T-helper 22 cell (primary cell): ENCODE data around the gene COQ2.
A peak's percentile ranks its signal among the peaks of the same experiment; 100 is the strongest.
"Not testable (repeated sequence)": the region's sequence is repeated elsewhere in the genome, so short reads cannot be mapped to it uniquely, and the experiment has no call there.

Experiments used
- DNase-seq: peaks from one replicate; pipeline ENCODE4 v3.0.0-alpha.2; 2020; ENCODE audit warnings: low read depth

COQ2 gene, protein sequence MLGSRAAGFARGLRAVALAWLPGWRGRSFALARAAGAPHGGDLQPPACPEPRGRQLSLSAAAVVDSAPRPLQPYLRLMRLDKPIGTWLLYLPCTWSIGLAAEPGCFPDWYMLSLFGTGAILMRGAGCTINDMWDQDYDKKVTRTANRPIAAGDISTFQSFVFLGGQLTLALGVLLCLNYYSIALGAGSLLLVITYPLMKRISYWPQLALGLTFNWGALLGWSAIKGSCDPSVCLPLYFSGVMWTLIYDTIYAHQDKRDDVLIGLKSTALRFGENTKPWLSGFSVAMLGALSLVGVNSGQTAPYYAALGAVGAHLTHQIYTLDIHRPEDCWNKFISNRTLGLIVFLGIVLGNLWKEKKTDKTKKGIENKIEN

GRCh38 chr4:83284193-83285054, at the start of gene COQ2:
Gene COQ2 (minus strand): TSS chr4:83284798. CDS start chr4:83284764, 34 bp downstream.
- peak; percentile 87 for DNase-seq

GRCh38 chr4:83331956-83332355, 47.4 kb upstream of the COQ2 start:
- DNase-seq = no peak

- DNase-seq = no peak
Observed at GRCh38 chr4:83329521-83330110, 45.0 kb upstream of the COQ2 start.

DNA sequence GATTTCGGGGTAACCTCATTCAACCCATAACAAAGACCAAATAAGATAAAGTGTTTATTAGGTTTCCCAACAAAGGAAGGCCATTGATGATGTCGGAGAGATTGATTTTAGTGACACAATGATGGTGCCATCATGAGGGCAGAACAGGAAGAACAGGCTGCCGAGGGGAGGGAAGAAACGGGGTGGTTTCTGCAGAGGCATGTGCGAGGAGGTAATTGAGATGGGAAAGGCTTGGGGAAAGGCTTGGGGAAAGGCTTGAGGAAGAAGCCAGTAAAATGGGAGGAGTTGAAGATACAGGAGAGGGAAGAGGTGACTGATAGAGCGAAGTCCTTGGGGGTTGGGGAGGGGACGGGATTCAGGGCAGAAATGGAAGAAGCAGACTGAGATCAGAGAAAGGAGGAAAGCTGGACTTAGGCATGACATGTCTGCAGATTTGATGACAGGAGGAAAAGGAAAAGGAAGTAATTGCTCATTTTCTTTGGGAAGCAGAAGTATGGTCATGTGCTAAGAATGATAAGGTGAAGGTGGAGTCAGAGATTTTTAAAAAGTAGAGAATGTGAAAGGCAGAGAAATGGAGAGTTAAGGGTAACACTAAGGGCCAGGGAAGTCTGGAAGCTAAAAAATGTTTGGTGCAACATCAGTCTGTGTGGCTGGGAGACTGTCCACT, 44.1 kb upstream of the COQ2 start:
- DNase-seq = no peak

GRCh38 chr4:83326546-83326945, 41.9 kb upstream of the COQ2 start:
- no peak for DNase-seq

GRCh38 chr4:83325306-83325705, 40.7 kb upstream of the COQ2 start:
- DNase-seq = not testable (repeated sequence)

GRCh38 chr4:83323136-83323535, 38.5 kb upstream of the COQ2 start:
- no peak for DNase-seq

DNA sequence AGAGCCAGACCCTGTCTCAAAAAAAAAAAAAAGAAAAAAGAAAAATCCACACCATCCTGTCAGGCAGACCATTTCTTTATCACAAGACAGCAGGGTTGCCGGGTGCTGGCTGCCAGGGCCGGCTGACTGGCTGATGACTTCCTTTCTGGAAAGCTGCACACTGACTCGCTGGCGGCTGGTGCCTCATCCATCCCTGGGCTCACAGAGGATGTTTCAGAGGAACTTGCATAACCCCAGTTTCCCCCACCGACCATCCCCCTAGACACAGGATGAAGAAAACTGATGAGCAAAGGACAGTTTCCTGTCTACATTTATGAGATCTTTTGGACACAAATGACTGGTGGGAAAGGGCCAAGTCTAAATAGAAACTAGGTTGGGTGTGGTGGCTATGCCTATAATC, 36.0 kb upstream of the COQ2 start:
- DNase-seq = no peak

GRCh38 chr4:83318666-83319065, 34.1 kb upstream of the COQ2 start:
- DNase-seq = no peak

DNA sequence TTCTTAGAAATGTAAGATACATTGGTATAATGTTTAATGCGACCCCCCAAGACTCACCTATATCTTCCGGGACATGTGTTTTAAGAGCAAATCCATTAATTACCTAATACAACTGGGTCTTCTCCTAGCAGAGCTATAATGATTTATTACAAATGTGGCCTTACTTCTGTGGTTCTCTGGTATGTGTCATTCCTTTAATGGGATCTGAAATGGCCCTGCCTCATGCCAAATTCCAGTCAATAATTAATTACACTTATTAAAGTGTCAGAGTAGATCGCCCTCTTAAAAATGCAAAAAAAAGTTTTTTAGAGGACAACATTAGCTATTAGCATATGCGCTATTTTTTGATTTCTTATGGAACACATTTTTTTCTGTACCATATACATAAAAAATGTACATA, 33.1 kb upstream of the COQ2 start:
- DNase-seq = no peak

GRCh38 chr4:83316459-83317165, 32.0 kb upstream of the COQ2 start:
- DNase-seq = no peak

DNA sequence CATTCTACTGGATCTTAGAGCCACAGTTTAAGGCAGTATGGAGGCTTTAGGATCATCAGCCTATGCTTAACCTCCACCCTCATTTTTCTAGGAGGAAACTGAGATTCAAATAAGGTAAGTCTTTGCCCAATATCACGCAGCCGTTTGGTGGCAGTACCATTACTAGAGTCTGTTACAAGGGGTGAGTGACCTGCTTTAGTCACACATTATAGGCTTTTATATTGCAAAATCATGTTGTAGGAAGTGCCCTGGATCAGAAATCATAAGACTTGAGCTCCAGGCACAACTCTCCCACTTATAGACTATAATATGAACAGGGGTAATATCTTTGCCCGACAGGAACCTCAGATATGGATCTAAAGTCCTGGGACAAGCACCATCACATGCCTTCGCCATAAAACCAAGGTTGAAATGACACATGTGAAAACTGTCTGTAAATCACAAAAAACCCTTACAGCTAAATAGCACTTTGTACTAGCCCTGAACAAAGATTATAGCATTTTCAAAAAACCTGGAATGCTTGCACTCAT, 30.8 kb upstream of the COQ2 start:
- no peak for DNase-seq

DNA sequence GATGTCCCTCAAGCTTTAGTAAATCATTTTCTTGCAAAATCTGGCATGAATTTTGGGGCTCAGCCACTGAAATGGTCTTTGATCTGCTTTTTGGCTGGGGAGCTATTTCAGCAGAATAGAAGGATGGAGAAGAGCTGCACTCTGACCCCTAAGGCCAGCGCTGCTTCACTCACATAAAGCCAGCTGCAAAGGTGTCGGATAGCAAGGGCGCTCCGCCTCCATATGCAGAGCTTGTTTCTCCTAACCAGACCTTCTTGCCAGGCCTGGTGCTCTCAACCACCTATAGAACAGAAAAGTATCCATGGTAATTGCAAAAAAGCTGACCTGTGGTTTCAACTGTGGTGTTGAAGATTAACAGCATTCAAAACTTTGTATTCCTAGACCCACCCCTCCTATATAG, 24.1 kb upstream of the COQ2 start:
- no peak for DNase-seq

DNA sequence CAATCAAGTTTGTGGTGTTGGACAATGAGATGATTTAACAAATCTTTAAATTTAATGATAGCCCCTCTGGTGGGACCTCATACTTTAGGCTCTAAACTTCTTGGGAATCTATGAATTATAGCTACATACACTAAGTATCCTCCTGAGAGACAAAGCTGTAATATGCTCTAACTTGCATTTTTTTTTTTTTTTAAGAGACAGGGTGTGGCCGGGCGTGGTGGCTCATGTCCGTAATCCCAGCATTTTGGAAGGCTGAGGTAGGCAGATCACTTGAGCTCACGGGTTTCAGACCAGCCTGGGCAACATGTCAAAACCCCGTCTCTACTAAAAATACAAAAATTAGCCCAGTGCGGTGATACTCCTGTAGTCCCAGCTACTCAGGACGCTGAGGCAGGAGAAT, 23.3 kb upstream of the COQ2 start:
- DNase-seq = no peak

GRCh38 chr4:83305187-83305586, 20.6 kb upstream of the COQ2 start:
- DNase-seq = no peak

- no peak for DNase-seq
Observed at GRCh38 chr4:83297548-83298260, 13.1 kb upstream of the COQ2 start.

- DNase-seq = no peak
Observed at GRCh38 chr4:83293305-83294046, 8.9 kb upstream of the COQ2 start.

DNA sequence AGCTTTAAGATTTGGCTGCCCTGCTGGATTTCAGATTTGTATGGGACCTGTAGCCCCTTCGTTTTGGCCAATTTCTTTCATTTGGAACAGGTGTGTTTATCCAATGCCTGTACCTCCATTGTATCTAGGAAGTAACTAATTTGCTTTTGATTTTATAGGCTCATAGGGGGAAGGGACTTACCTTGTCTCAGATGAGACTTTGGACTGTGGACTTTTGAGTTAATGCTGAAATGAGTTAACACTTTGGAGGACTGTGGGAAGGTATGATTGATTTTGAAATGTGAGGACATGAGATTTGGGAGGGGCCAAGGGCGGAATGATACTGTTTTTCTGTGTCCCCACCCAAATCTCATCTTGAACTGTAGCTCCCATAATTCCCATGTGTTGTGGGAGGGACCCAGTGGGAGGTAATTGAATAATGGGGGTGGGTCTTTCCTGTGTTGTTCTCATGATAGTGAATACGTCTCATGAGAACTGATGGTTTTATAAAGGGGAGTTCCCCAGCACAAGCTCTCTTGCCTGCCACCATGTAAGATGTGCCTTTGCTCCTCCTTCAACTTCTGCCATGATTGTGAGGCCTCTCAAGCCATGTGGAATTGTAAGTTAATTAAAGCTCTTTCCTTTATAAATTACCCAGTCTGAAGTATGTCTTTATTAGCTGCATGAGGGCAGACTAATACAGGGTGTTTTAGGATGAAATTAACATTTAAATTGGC, 5.6 kb upstream of the COQ2 start:
- not testable (repeated sequence) for DNase-seq

- DNase-seq = not testable (repeated sequence)
Observed at GRCh38 chr4:83288381-83288780, 3.8 kb upstream of the COQ2 start.
